Activated CD4-positive, alpha-beta T cell treated with anti-CD3 and anti-CD28 coated beads, Interleukin-2, Interleukin-6, amounts not matched to agents 100 ng/mL and 50 ng/mL, durations not matched to agents 16 hours and 8 hours (primary cell): ENCODE results near the gene LRRC23.

Experiments used
- DNase-seq: peaks from one replicate; pipeline ENCODE4 v3.0.0-alpha.2; 2020

The LRRC23 gene

GRCh38 chr12:6957741-6958608 lies 53.4 kb downstream of the LRRC23 start:
- no peak for DNase-seq

DNA sequence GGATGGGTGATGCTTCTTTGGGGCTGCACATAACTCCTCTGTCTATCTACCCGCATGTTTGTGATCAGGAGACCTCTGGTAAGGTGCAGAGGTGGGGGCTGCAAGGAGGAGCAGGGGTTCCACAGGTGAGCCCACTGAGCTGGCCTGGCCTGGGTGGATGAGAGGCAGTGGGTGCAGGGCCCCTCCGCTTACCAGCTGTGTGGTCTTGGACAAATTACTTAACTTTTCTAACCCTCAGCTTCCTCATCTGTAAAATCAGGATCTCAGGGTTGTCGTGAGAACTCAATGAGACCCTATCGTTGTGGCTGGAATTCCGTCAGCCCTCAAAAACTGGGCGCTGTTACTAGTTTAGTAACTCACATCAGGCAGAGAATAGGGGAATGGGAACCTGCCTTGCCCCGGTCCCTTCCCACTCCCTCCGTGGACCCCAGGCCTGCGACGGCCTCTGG lies 54.0 kb downstream of the LRRC23 start:
- no peak for DNase-seq

- peak; percentile 89 for DNase-seq
Observed at GRCh38 chr12:6959058-6959804, 54.6 kb downstream of the LRRC23 start.

DNA sequence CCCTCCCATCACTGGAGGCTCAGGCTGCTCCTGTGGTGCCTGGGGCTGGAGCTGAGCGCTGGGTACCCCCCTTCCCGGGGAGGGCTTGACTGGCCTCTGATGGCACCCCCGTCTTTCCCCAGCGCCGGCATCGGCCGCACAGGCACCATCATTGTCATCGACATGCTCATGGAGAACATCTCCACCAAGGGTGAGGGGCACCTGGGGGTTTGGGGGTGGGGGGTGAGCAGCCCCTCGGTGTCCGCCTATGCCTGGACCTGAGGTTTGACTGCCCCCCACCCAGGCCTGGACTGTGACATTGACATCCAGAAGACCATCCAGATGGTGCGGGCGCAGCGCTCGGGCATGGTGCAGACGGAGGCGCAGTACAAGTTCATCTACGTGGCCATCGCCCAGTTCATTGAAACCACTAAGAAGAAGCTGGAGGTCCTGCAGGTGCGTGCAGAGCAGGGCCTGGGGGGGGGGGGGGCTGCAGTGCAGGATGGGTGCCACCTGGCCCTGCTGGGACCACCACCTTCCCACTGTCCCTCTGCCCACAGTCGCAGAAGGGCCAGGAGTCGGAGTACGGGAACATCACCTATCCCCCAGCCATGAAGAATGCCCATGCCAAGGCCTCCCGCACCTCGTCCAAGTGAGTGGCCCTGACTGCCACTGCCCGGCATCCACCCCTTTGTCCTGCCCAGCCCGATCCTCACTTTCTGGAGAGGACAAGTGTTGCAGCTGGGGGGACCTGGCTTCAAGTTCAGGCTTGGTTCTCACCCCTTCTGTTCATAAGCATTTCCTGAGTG lies 55.4 kb downstream of the LRRC23 start:
- no peak for DNase-seq

GRCh38 chr12:6960593-6961277 lies 56.1 kb downstream of the LRRC23 start:
- peak; percentile 78 for DNase-seq

DNA sequence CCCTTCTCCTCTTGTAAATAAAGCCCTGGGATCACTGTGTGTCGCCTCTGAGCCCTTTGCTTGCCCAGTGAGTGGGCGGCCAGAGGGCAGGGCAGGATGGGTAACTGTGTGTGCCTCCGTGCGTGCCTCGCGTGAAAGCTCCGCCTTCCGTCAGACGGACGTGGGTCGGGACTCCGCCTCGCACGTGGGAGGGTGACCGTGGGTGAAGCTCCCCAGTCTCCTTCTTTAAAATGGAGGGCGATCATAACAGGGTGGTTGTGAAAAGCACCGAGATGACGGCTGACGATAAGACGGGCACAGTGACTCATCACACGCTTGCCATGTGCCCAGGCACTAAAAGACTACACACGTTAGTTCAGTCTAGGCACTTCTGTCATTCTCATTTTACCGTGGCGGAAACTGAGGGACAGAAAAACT lies 56.7 kb downstream of the LRRC23 start:
- peak; percentile 93 for DNase-seq

GRCh38 chr12:6961695-6962284 lies 57.2 kb downstream of the LRRC23 start:
- peak; percentile 81 for DNase-seq

GRCh38 chr12:6962285-6963015 lies 57.8 kb downstream of the LRRC23 start:
- no peak for DNase-seq

- DNase-seq: no peak
Observed at GRCh38 chr12:6963016-6963731, 58.6 kb downstream of the LRRC23 start.
